DMS53 treated with DMSO at 0.1 percent for 48 hours (cell line): ENCODE results near the gene PDE8B.

Experiments used
- DNase-seq: peaks from one replicate; lab custom pipeline; 2025; ENCODE audit not compliant: unreplicated experiment; lab: John Stamatoyannopoulos, UW

PDE8B gene, protein sequence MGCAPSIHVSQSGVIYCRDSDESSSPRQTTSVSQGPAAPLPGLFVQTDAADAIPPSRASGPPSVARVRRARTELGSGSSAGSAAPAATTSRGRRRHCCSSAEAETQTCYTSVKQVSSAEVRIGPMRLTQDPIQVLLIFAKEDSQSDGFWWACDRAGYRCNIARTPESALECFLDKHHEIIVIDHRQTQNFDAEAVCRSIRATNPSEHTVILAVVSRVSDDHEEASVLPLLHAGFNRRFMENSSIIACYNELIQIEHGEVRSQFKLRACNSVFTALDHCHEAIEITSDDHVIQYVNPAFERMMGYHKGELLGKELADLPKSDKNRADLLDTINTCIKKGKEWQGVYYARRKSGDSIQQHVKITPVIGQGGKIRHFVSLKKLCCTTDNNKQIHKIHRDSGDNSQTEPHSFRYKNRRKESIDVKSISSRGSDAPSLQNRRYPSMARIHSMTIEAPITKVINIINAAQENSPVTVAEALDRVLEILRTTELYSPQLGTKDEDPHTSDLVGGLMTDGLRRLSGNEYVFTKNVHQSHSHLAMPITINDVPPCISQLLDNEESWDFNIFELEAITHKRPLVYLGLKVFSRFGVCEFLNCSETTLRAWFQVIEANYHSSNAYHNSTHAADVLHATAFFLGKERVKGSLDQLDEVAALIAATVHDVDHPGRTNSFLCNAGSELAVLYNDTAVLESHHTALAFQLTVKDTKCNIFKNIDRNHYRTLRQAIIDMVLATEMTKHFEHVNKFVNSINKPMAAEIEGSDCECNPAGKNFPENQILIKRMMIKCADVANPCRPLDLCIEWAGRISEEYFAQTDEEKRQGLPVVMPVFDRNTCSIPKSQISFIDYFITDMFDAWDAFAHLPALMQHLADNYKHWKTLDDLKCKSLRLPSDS

DNA sequence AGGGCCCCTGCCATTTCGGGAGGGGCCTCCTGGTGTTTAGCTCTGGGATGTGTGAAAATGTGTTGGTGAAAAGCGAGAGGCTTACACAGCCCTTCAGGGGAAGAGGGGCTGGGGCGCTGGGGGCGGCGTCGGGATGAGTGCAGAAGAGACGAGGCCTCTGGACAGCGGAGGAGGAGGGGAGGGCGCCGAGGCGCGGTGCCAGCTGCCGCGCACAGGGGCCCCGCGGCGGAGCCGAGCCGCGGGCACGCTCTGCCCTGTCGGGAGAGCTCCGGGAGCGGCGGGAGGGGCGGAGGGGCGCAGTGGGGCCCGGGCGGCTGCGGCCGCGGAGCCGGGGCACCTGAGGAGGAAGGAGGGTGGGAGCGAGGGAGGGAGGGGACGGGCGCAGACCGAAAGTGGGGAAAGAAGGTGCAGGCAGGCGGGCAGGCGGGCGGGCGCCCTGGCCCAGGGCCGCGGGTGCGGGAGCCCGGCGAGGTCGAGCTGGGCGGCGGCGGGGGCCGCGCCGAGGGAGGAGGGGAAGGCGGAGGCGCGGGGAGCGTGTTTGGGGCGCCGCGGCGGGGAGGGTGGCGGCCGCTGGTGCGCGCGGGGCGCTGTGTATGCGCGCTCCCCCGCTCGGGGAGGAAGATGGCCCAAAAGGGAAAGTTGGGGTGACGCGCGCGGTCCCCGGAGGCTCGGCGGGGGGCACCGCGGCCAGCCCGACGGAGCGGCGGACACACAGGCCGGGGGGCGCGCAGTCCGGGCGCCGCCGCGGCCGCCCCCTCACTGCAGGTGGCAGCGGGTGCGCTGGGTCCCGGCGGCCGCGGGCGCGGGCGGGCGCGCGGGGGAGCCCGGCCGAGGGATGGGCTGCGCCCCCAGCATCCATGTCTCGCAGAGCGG, at the start of gene PDE8B:
Gene PDE8B (plus strand): TSS at position 590 of the 873 bp plus-strand sequence. CDS start 246 bp downstream, at position 836.
- no peak for DNase-seq

- no peak for DNase-seq
Measured at GRCh38 chr5:77163453-77163852, 47.0 kb upstream of the PDE8B start.

- DNase-seq: no peak
Measured at GRCh38 chr5:77167063-77167462, 43.4 kb upstream of the PDE8B start.

DNA sequence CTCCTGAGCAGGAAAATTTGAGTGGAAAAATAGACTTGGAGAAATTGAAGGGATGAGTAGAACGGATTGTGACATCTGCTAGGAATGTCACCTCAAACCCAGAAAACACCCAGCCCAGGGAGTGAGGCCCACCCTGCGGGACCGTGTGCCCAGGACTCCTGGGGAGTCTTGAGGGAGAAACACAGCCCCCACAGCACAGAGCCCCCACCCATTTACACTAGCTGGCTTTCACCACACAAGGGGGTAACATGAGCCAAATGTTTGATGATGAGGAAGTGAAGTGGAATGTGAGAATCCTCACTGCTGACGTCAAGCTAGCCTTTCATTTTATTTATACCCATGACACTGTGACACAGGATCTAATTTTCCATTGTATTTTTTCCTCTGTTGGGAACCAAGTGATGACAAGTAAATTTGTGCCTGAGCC, 42.8 kb upstream of the PDE8B start:
- no peak for DNase-seq

- no peak for DNase-seq
Measured at GRCh38 chr5:77168161-77168878, 42.2 kb upstream of the PDE8B start.

DNA sequence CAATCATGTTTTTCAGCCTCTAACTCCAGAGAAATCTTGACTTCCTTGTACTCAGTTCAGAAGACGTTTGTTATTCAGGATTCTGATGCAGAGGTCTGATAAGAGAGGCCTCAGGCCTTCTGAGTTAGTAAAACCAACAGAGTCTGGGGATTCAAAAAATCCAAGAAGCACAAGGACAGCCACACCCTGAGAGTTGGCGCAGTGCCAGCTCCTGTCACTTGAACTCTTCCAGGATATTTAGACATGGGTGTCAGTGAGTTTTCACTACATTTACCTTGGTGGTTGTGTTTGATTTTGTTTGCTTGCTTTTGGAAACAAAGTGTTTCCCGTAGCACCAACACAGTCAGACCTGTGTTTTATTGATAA, 41.6 kb upstream of the PDE8B start:
- DNase-seq: no peak

DNA sequence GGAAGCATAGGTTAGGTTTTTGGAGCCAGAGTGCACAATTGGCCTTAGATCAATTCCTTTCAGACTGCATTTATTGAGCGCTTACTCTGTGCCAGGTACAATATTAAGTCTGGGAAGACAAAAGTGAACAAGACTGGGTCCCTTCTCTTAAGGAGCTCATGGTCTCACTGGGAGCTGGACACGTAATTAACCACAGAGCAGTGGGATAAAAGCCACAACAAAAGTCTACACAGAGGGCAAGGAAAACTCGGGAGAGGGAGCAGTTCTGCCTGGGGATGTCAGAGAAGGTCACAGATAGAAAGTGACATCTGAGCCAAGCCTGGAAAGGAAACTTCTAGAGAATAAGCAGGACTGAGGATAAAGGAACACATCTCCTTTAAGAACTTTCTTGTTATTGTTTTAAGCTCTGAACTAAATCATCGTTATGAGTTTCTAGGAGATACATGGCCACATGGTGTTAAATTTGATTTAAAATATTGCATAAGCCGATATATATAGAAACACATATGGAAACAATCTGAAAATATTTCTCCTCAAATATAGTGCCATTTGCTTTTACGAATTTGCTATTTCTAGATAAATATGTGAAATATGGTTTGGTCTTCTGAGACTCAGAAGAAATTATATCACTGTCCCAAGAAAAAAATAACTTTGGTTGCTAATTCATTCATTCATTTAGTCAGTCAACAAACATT, 40.1 kb upstream of the PDE8B start:
- no peak for DNase-seq

DNA sequence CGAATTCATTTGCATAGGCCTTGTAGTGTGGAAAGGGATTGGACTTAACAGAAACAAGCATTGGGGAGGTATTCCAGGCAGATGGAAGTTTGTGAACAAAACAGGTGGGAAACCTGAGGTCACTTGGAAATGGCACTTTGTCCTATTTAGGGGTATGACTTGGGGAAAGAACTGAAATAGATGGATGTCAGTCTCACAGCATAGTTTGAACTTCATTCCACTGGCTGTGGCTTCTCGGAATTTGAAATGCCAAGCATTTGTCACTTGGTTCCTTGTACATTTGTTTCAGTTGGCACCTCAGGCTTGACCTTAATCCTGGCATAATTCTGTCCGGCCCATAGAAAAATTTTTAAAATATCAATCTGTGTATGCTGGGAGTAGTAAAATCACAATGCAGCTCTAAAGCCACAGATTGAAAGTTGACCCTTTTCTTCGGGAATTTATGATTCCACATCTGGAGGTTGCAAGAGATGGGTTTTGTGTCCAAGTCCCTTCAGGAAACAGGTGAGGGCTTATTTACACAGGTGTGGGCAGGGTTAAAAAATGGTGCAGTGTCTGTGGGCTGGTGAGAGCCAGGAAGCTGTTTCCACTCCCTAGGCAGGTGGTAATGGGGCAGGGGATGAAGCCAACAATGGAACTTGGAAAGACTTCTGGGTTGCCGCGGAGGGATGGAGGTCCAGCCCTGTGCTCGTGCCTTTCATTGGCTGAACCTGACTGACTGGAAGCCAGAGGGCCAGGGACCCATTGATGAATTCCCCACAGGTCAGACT, 39.2 kb upstream of the PDE8B start:
- no peak for DNase-seq

GRCh38 chr5:77172713-77173328, 37.7 kb upstream of the PDE8B start:
- DNase-seq: no peak

DNA sequence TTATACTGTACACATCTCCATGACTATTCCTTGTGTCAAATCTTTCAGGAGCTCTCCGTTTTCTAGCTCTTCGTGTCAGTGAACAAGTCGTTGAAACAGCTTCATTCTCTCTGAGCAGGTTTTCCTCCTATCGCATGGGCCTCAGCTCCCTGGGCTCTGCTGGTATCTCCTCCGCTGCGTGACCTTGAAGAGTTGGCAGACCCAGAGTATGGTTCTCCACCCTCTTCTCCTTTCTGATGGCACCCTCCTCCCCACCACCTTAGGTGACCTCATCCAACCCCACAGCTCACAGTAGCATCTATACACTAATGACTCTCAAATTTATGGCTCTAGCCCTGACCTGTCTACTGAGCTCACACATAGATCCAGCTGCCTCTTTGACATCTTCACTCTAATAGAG, 36.0 kb upstream of the PDE8B start:
- no peak for DNase-seq

DNA sequence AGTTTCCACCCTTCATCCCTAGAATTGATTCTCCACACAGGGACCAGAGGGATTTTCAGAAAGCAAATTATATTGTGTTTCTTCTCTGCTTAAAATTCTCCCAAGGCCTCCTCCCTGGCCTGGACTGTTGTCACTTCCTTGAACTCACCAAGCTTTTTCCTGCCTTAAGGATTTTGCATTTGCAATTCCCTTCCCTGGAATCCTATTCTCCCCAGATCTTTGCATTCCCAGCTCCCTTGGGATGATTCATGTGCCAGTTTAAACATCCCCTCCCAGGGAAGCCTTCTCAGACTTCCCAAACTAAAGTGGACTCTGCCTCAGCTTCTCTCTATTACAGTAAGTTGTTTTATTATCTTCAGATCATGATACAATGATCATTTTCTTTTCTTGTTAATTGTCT, 35.2 kb upstream of the PDE8B start:
- no peak for DNase-seq

DNA sequence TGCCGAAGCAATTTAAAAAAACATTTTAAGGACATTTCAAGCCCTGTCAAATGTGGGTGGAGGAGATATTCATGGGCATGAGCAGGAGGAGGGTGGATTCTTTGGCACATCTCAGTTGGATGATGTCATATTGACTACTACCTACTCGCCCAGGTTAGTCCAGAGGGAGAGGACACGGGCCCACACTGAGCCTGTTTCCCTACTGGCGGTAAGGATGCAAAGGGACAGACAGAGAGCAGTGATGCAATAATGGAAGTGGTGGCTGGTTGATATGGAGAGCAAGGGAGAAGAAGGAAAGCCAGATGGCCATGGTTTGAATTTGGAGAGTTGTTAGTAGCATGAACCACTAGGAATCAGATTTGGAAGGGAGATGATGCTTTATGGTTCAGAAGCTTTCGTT, 34.1 kb upstream of the PDE8B start:
- no peak for DNase-seq

DNA sequence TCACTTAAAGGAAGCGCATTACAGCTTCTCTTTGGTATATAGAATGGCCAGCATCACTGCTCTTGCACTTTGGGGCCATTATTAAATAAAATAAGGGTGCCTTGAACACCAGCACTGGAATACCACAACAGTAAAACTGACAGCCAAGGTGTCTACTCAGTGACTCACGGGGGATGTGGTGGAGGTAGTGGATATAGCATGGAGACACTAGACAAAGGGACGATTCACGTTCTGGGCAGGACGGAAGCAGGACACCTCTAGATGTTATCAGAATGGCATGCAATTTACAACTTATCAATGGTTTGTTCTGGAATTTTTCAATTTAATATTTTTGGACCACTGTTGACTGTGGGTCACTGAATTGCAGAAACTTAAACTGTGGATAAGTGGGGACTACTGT, 32.9 kb upstream of the PDE8B start:
- DNase-seq: no peak

- no peak for DNase-seq
Measured at GRCh38 chr5:77180167-77181081, 30.1 kb upstream of the PDE8B start.

DNA sequence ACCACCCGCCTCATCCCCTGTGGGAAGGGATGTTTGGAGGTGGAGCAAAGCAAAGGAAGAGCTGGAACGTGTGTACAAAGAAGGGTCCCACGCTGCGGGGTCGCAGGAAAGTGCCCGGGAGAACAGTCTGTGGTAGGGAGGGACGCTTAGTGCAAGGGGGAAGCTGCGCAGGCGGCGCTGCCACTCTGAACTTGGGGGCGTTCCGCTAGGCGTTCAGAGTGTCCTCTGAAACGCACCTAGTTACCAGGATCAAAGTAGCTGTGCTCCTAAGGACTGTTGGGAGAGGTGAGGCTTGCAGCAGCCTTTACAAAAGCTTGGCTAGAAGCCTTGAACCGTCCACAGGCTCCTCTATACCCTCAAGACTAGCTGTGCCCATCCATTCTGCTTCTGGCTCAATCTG, 29.3 kb upstream of the PDE8B start:
- no peak for DNase-seq

GRCh38 chr5:77181596-77182304, 28.7 kb upstream of the PDE8B start:
- DNase-seq: no peak

- DNase-seq: no peak
Measured at GRCh38 chr5:77182367-77182766, 28.1 kb upstream of the PDE8B start.
